Tibial artery (tissue), 4 donors: ENCODE results near the gene MPRIP.

ENCODE experiments used
- DNase-seq, 2 donors: peaks; one replicate each; pipeline ENCODE4 v3.0.0-alpha.2; 2019
- H3K27ac ChIP-seq, 2 donors: fragments of 200-600 bp; sonication (generic) in 1 of 2; 1 replicate in 1 of 2; 2 replicates in 1 of 2; pipeline ENCODE4 v1.5.1; 2018 to 2019; ENCODE audit warnings: mild to moderate bottlenecking in 1 of 2
- H3K27me3 ChIP-seq, 2 donors: fragments of 200-600 bp; sonication (generic) in 1 of 2; one replicate each; pipeline versions ENCODE4 v1.5.1 to v1.6.0; 2016 to 2019
- H3K36me3 ChIP-seq, 3 donors: fragments of 200-600 bp; sonication (generic) in 2 of 3; one replicate each; pipeline ENCODE4 v1.5.1; 2016 to 2019; ENCODE audit warnings: mild to moderate bottlenecking in 2 of 3
- H3K4me1 ChIP-seq, 4 donors: fragments of 200-600 bp; sonication (generic) in 2 of 4; 1 replicate in 3 of 4; 2 replicates in 1 of 4; pipeline ENCODE4 v1.5.1; 2016 to 2019
- H3K4me3 ChIP-seq, 2 donors: fragments of 200-600 bp; sonication (generic) in 1 of 2; 1 replicate in 1 of 2; 2 replicates in 1 of 2; pipeline ENCODE4 v1.5.1; 2018 to 2019; ENCODE audit warnings: mild to moderate bottlenecking in 2 of 2
- H3K9me3 ChIP-seq, 3 donors: fragments of 200-600 bp; sonication (generic) in 1 of 3; one replicate each; pipeline ENCODE4 v1.5.1; 2016 to 2019
- CTCF ChIP-seq, 2 experiments: fragments of 200-600 bp in 1 of 2; fragments of 450-650 bp in 1 of 2; IDR thresholded peaks; one replicate each; pipeline ENCODE4 v1.5.1; 2017 to 2019; ENCODE audit warnings: antibody characterized with exemption in 2 of 2, mild to moderate bottlenecking in 1 of 2, moderate library complexity in 1 of 2
- intact Hi-C: fragments of 100-400 bp; cut with DNase I; formaldehyde crosslinking; loops from one replicate; pipeline ENCODE4 v1.15.0; 2023; ENCODE audit warnings: low total_unique reads

Gene MPRIP

DNA sequence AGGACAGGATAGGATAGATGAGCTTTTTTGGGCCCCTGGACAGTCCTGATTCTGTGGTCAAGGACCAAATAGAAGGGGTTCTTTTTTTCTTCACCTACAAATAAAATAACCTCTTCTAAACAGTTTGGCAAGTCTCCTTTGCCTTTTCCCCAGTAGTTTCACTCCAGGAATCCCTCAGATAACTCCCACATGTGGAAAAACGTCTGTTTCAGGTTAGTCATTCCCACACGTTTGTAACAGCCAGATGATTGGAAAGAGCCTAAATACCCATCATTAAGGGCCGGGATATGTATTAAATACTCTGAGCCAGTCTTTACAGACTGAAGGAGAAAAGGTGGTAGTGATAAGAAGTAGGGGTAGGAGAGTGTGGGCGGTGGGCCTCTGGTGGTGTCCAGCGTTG lies 105.6 kb downstream of the MPRIP start:
- no peaks in the 10 kb centered on the region for H3K9me3 ChIP-seq
- no peak for TF ChIP-seq CTCF (IDR thresholded peaks at IDR 0.05)
- H3K4me3 ChIP-seq: no peak overlapping the region
- intact Hi-C loops: no loop called here
- no peak overlapping the region for H3K27ac ChIP-seq
- H3K36me3 ChIP-seq: peaks cover 59 to 89% (median 73%) of the 10 kb centered on the region in 3 donors
- no peak for DNase-seq
- peaks cover 0 to 24% (median 17%) of the 10 kb centered on the region in 4 donors for H3K4me1 ChIP-seq
- H3K27me3 ChIP-seq: no peaks in the 10 kb centered on the region

DNA sequence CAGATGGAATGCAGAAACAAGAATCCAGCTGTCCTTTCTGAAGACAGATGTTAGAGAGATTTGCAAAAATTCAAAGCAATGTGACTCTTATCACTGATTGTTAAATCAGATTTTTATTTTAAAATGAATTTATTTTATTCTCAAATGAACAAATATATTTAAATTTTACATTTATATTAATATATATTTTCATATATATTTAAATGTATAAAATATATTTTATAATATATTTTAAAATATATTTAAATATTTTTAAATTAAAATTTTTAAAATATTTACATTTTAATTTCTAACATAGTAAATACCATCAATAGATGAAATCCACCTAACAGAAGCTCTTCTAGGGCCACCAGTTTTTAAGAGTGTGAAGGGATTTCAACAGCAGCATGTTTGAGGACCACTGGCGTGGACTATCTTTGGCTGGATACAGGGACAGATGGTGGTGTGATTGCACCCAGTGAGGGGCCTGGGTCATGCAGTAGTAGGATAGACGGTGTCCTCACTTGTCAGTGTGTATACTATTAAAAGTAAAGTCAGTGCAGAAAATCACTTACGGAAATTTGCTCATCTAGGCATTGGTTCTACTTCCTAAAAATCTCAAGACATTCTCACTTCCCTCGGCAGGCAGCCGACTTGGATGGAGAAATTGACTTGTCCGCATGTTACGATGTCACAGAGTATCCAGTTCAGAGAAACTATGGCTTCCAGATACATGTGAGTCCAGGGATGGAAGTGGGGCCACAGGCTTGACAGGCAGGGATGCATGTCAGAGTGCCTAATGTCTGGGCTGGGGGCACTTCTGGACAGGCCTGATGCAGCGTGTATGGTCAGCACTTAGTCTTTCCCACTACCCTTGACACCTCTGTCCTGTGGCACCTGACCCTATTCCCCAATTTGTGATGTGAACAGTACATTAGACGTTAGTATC lies 107.5 kb downstream of the MPRIP start:
- H3K4me3 ChIP-seq: no peak overlapping the region
- peaks cover 61 to 89% (median 73%) of the 10 kb centered on the region in 3 donors for H3K36me3 ChIP-seq
- no peak for TF ChIP-seq CTCF (IDR thresholded peaks at IDR 0.05)
- peaks cover 0 to 30% (median 20%) of the 10 kb centered on the region in 4 donors for H3K4me1 ChIP-seq
- H3K9me3 ChIP-seq: no peaks in the 10 kb centered on the region
- intact Hi-C loops: loop anchor here (5.0 kb wide), 1 partner anchor 88 kb away; the partner anchor contains the start of gene FLCN
- DNase-seq: peak in 1 of 2 donors; percentile 38
- peak overlapping the region; percentile 34 to 81 for H3K27ac ChIP-seq
- no peaks in the 10 kb centered on the region for H3K27me3 ChIP-seq

GRCh38 chr17:17150448-17150800 lies 108.2 kb downstream of the MPRIP start:
- TF ChIP-seq CTCF (IDR thresholded peaks at IDR 0.05): no peak
- intact Hi-C loops: loop anchor here (5.0 kb wide), 1 partner anchor 87 kb away; the partner anchor contains the start of gene FLCN
- DNase-seq: no peak
- no peaks in the 10 kb centered on the region for H3K9me3 ChIP-seq
- H3K27me3 ChIP-seq: no peaks in the 10 kb centered on the region
- peaks cover 61 to 89% (median 73%) of the 10 kb centered on the region in 3 donors for H3K36me3 ChIP-seq
- H3K4me3 ChIP-seq: no peak overlapping the region
- peaks cover 0 to 30% (median 20%) of the 10 kb centered on the region in 4 donors for H3K4me1 ChIP-seq
- peak overlapping the region; percentile 34 to 81 for H3K27ac ChIP-seq

- H3K27ac ChIP-seq: peak overlapping the region; percentile 34 to 81
- DNase-seq: no peak
- no peaks in the 10 kb centered on the region for H3K9me3 ChIP-seq
- peaks cover 61 to 89% (median 73%) of the 10 kb centered on the region in 3 donors for H3K36me3 ChIP-seq
- H3K27me3 ChIP-seq: no peaks in the 10 kb centered on the region
- intact Hi-C loops: loop anchor here (5.0 kb wide), 1 partner anchor 86 kb away; the partner anchor contains the start of gene FLCN
- peaks cover 0 to 30% (median 20%) of the 10 kb centered on the region in 4 donors for H3K4me1 ChIP-seq
- TF ChIP-seq CTCF (IDR thresholded peaks at IDR 0.05): no peak
- H3K4me3 ChIP-seq: no peak overlapping the region
Measured at GRCh38 chr17:17151055-17151454, 108.8 kb downstream of the MPRIP start.

GRCh38 chr17:17151541-17151940 lies 109.3 kb downstream of the MPRIP start:
- DNase-seq: no peak
- Histone ChIP-seq H3K4me3 (no peak overlapping the region), H3K36me3 (peaks cover 60 to 89% (median 73%) of the 10 kb centered on the region in 3 donors), H3K27ac (peak overlapping the region; percentile 34 to 81), H3K4me1 (peaks cover 0 to 30% (median 20%) of the 10 kb centered on the region in 4 donors), H3K27me3 (no peaks in the 10 kb centered on the region), H3K9me3 (no peaks in the 10 kb centered on the region)
- TF ChIP-seq CTCF (IDR thresholded peaks at IDR 0.05): no peak
- intact Hi-C loops: loop anchor here (5.0 kb wide), 1 partner anchor 86 kb away; the partner anchor contains the start of gene FLCN
